Adrenal gland (tissue), 12 donors: ENCODE data around the gene CENPF. TPM values are rescaled to one million over a fixed set of nuclear protein-coding genes. Genes with fewer than 3 reads are reported as not detected.
"Not testable (repeated sequence)": the region's sequence is repeated elsewhere in the genome, so short reads cannot be mapped to it uniquely, and the experiment has no call there.

Source experiments
- DNase-seq, 7 donors: peaks; one replicate each; pipeline ENCODE4 v3.0.0-alpha.2; 2019 to 2020
- H3K27ac ChIP-seq, 5 donors: fragments of 200-600 bp; sonication (generic) in 4 of 5; 1 replicate in 3 of 5; 2 replicates in 2 of 5; pipeline versions ENCODE4 v1.5.1 to v1.8.0; 2016 to 2020; ENCODE audit warnings: mild to moderate bottlenecking in 1 of 5
- H3K27me3 ChIP-seq: fragments of 200-600 bp; 2 replicates; pipeline ENCODE4 v1.8.0; 2021
- H3K36me3 ChIP-seq, 2 donors: fragments of 200-600 bp; replicated peaks in 1 of 2; 1 replicate in 1 of 2; 2 replicates in 1 of 2; pipeline versions ENCODE4 v1.5.1 to v1.8.0; 2018 to 2022
- H3K4me1 ChIP-seq, 2 donors: fragments of 200-600 bp; replicated peaks in 1 of 2; 1 replicate in 1 of 2; 2 replicates in 1 of 2; pipeline versions ENCODE4 v1.5.1 to v1.8.0; 2018 to 2021
- H3K4me3 ChIP-seq, 4 donors: fragments of 200-600 bp; sonication (generic) in 3 of 4; one replicate each; pipeline ENCODE4 v1.5.1; 2016 to 2018
- H3K9me3 ChIP-seq, 3 donors: fragments of 200-600 bp; sonication (generic) in 1 of 3; replicated peaks in 1 of 3; 1 replicate in 2 of 3; 2 replicates in 1 of 3; pipeline versions ENCODE4 v1.5.1 to v1.8.0; 2016 to 2021
- POLR2A ChIP-seq, 2 donors: fragments of 450-650 bp; IDR thresholded peaks; one replicate each; pipeline ENCODE4 v1.6.1; 2017; ENCODE audit warnings: antibody characterized with exemption in 2 of 2, mild to moderate bottlenecking in 2 of 2, moderate library complexity in 1 of 2
- WGBS, 4 donors: extraction: QIAGEN DNeasy Blood & Tissue Kit in 2 of 4; methylation state at CpG; one replicate each; pipeline versions ENCODE4 v1.1.5 to v1.1.7; 2013 to 2017; 5-methylcytosine and 5-hydroxymethylcytosine counted together
- intact Hi-C, 2 donors: fragments of 100-400 bp; cut with DNase I; formaldehyde crosslinking; loops; one replicate each; pipeline versions ENCODE4 v1.14.1 to v1.15.0; 2022 to 2023
- polyA plus RNA-seq, 3 donors: library from polyadenylated mRNA; stranded (reverse); fragments of 200-250 nt in 2 of 3; fragments of 350-450 nt in 1 of 3; fragmentation: Illumina TruSeq in 1 of 3; extraction: RNeasy Lipid Tissue Mini Kit (QIAGEN cat#74804) in 1 of 3; gene quantifications; one replicate each; pipeline ENCODE4 v1.2.3, GENCODE V29; 2013 to 2014
- total RNA-seq, 9 donors: library from RNA; depleted of rRNA in 4 of 9; stranded (reverse); fragments of >200 nt in 4 of 9; fragments of 120-200 nt in 1 of 9; fragmentation: NEBNext Ultra II Directional in 1 of 9; extraction: Animal tissue kit (Norgen Biotek cat#: 25700) in 1 of 9; gene quantifications; one replicate each; pipeline versions ENCODE4 v1.1.0 to v1.2.4, GENCODE V29; 2013 to 2023
- TF ChIP-seq, protein P1 (sequence below), 6 experiments: fragments of 450-650 bp in 4 of 6; fragments of 200-600 bp in 2 of 6; sonication (generic) in 1 of 6; IDR thresholded peaks; 1 replicate in 5 of 6; 2 replicates in 1 of 6; pipeline versions ENCODE4 v1.5.1 to v1.8.0; 2016 to 2021; ENCODE audit warnings: antibody characterized with exemption in 6 of 6, mild to moderate bottlenecking in 2 of 6, moderate library complexity in 1 of 6
- donor health status: healthy with polysubstance abuse.
- donor health status: Bipolar disorder and iron deficiency.
- donor health status: DM: yes; HTN: yes; CAD: no.
- donor health status: DM: no; HTN: no; CAD: no.
- donor health status: DM: no; HTN: no; CAD: no.
- donor health status: DM: yes; HTN: yes; CAD: no.

The CENPF gene
- total and polyA plus RNA-seq, 12 donors: 0.48 to 36.2 (median 2.9) TPM

DNA sequence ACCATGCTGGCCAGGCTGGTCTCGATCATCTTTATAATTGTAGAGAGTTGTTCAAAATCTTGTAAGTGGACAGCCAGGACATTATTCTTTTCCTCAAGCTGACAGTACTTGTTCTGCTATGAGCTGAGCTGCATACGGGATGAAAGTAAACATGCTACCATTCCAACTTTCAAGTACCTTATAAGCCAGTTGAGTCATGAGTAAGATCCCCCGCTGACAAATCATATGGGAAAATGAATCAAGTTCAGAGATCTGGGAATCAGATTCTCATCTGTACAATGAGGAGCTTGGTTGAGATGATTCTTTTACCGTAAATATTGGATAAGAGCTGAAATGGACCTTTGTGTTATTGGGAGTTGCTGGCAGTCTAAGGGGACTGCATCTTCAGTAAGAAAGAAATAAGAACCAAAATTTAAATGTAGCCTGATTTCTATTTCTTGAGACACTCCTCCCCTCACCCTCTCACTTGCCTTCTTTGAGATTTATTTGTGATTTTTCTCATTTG lies 62.7 kb downstream of the CENPF start:
- peaks cover 0 to 24% of the 10 kb centered on the region in 2 donors for H3K4me1 ChIP-seq
- TF ChIP-seq POLR2A (IDR thresholded peaks at IDR 0.05): no peak
- TF ChIP-seq, protein P1, sequence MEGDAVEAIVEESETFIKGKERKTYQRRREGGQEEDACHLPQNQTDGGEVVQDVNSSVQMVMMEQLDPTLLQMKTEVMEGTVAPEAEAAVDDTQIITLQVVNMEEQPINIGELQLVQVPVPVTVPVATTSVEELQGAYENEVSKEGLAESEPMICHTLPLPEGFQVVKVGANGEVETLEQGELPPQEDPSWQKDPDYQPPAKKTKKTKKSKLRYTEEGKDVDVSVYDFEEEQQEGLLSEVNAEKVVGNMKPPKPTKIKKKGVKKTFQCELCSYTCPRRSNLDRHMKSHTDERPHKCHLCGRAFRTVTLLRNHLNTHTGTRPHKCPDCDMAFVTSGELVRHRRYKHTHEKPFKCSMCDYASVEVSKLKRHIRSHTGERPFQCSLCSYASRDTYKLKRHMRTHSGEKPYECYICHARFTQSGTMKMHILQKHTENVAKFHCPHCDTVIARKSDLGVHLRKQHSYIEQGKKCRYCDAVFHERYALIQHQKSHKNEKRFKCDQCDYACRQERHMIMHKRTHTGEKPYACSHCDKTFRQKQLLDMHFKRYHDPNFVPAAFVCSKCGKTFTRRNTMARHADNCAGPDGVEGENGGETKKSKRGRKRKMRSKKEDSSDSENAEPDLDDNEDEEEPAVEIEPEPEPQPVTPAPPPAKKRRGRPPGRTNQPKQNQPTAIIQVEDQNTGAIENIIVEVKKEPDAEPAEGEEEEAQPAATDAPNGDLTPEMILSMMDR (IDR thresholded peaks at IDR 0.05): no peak
- no peak overlapping the region for H3K27ac ChIP-seq
- intact Hi-C loops: no loop called here
- no peaks in the 10 kb centered on the region for H3K9me3 ChIP-seq
- no peak for DNase-seq
- H3K4me3 ChIP-seq: no peak overlapping the region
- no peaks in the 10 kb centered on the region for H3K36me3 ChIP-seq
- WGBS, 4 donors: 91 to 96% (median 95%) methylated on average over 4 of the region's 4 CpGs
- H3K27me3 ChIP-seq: no peaks in the 10 kb centered on the region

DNA sequence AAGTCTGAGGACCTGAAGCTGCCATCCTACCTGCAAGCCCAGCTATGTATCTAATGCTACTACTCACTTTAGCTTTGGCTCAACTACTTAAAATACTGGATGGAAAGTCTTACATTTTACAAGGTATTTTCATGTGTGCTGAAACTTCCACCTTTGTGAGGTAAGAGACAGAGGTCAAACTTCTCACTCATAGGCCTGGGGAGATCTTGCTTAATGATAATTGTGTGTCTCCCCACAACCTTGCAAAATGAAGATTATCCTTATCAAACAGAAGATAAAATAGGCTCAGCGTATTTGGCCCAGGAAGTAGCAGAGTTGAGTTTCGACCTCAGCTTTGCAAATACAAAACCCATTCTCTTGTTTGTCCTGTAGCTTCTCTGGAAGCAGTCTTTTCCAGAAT lies 63.7 kb downstream of the CENPF start:
- no peak overlapping the region for H3K27ac ChIP-seq
- DNase-seq: no peak
- no peaks in the 10 kb centered on the region for H3K27me3 ChIP-seq
- WGBS, 4 donors: 70 to 91% (median 88%) methylated on average over 2 of the region's 2 CpGs
- peaks cover 0 to 17% of the 10 kb centered on the region in 2 donors for H3K4me1 ChIP-seq
- no peak overlapping the region for H3K4me3 ChIP-seq
- intact Hi-C loops: no loop called here
- TF ChIP-seq, protein P1 (IDR thresholded peaks at IDR 0.05): no peak
- no peak for TF ChIP-seq POLR2A (IDR thresholded peaks at IDR 0.05)
- no peaks in the 10 kb centered on the region for H3K9me3 ChIP-seq
- no peaks in the 10 kb centered on the region for H3K36me3 ChIP-seq

DNA sequence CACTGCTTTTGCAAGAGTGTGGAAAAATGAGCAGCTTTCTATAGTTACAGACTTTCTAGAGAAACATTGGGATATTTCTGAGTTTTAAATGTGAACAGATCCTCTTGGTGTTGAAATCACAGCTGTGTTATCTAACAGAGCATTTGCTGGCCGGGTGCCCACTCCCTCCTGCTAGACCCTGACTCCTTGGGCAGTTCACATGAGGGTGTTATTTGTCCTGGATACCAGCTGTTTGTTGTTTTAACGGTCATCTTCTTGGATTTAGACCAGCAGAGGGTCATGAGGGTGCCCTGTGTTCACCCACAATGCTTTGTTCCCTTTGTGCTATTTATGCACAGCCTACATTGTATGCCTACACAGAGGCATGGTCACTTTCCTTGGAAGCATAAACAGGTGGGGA lies 67.1 kb downstream of the CENPF start:
- Histone ChIP-seq H3K27ac (no peak overlapping the region), H3K36me3 (no peaks in the 10 kb centered on the region), H3K27me3 (no peaks in the 10 kb centered on the region), H3K4me1 (peaks cover 0 to 8% of the 10 kb centered on the region in 2 donors), H3K9me3 (no peaks in the 10 kb centered on the region), H3K4me3 (no peak overlapping the region)
- DNase-seq: peak; percentile 43 to 89 (median 86)
- intact Hi-C loops: no loop called here
- WGBS, 4 donors: 9 to 28% (median 16%) methylated on average over 2 of the region's 2 CpGs
- TF ChIP-seq POLR2A (IDR thresholded peaks at IDR 0.05): no peak
- TF ChIP-seq, protein P1 (IDR thresholded peaks at IDR 0.05): no peak

DNA sequence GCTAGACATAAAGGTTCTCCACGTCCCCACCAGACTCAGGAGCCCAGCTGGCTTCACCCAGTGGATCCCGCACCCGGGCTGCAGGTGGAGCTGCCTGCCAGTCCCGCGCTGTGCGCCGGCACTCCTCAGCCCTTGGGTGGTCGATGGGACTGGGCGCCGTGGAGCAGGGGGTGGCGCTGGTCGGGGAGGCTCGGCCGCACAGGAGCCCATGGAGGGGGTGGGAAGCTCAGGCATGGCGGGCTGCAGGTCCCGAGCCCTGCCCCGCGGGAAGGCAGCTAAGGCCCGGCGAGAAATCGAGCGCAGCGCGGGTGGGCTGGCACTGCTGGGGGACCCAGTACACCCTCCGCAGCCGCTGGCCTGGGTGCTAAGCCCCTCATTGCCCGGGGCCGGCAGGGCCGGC lies 70.0 kb downstream of the CENPF start:
- H3K9me3 ChIP-seq, H3K36me3 ChIP-seq, H3K27me3 ChIP-seq, intact Hi-C loops, DNase-seq, H3K4me3 ChIP-seq, H3K4me1 ChIP-seq, H3K27ac ChIP-seq: not testable (repeated sequence)
- WGBS, 4 donors: 82 to 97% (median 93%) methylated on average over 10 to 26 of the region's 29 CpGs; no CpG with 5 or more reads in 1 of the 4 donors

DNA sequence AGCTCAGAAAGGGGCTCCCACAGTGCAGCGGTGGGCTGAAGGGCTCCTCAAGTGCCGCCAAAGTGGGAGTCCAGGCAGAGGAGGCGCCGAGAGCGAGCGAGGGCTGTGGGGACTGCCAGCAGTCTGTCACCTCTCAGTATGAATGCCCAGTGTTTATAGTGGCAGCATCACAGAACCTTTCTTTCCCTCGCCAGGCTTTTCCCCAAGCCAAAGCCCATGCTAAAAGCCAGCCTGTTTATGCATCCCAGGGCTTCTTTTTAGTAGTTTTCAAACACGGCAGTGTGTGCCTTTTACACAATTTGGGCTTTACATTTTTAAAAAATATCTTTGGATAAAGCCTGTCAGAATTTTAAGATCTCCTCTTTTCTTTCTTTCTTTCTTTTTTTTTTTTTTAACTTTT lies 70.6 kb downstream of the CENPF start:
- 87 to 99% (median 98%) methylated on average over 7 to 8 of the region's 8 CpGs for WGBS, 4 donors
- no peaks in the 10 kb centered on the region for H3K36me3 ChIP-seq
- no peak overlapping the region for H3K4me3 ChIP-seq
- TF ChIP-seq POLR2A (IDR thresholded peaks at IDR 0.05): no peak
- TF ChIP-seq, protein P1 (IDR thresholded peaks at IDR 0.05): no peak
- H3K27me3 ChIP-seq: no peaks in the 10 kb centered on the region
- intact Hi-C loops: no loop called here
- H3K9me3 ChIP-seq: no peaks in the 10 kb centered on the region
- DNase-seq: no peak
- H3K27ac ChIP-seq: no peak overlapping the region
- peaks cover 0 to 8% of the 10 kb centered on the region in 2 donors for H3K4me1 ChIP-seq

DNA sequence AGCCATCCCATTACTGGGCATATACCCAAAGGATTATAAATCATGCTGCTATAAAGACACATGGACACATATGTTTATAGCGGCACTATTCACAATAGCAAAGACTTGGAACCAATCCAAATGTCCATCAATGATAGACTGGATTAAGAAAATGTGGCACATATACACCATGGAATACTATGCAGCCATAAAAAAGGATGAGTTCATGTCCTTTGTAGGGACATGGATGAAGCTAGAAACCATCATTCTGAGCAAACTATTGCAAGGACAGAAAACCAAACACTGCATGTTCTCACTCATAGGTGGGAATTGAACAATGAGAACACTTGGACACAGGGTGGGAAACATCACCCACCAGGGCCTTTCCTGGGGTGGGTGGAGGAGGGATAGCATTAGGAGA lies 72.5 kb downstream of the CENPF start:
- H3K27ac ChIP-seq, H3K9me3 ChIP-seq, H3K4me3 ChIP-seq, intact Hi-C loops, H3K27me3 ChIP-seq, DNase-seq, H3K4me1 ChIP-seq, H3K36me3 ChIP-seq: not testable (repeated sequence)
- 69 to 91% (median 79%) methylated on average over 1 of the region's 1 CpG for WGBS, 4 donors
